ENCODE data around the gene AUTS2.

DNA sequence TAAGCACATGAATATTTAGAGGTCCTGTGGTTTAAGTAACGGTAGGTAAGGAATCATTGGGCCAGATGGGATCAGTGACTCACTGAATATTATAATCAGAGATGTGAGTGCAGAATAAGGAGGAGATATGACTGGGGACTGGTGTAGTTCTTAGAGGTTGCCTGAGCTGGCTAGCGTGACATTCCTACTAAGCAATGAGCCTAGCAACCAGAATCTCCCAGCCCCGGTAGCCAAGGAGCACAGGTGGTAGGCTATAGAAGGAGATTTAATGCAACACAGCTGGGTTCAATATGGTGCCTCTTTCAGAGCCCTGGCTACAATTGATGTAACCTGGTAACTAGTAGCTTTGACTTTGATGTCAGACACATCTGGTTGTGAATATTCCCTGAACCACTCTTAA, 641.6 kb downstream of the AUTS2 start:
- TF ChIP-seq, protein P1, sequence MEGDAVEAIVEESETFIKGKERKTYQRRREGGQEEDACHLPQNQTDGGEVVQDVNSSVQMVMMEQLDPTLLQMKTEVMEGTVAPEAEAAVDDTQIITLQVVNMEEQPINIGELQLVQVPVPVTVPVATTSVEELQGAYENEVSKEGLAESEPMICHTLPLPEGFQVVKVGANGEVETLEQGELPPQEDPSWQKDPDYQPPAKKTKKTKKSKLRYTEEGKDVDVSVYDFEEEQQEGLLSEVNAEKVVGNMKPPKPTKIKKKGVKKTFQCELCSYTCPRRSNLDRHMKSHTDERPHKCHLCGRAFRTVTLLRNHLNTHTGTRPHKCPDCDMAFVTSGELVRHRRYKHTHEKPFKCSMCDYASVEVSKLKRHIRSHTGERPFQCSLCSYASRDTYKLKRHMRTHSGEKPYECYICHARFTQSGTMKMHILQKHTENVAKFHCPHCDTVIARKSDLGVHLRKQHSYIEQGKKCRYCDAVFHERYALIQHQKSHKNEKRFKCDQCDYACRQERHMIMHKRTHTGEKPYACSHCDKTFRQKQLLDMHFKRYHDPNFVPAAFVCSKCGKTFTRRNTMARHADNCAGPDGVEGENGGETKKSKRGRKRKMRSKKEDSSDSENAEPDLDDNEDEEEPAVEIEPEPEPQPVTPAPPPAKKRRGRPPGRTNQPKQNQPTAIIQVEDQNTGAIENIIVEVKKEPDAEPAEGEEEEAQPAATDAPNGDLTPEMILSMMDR (conservative IDR thresholded peaks at IDR 0.05 in 1 of 2, IDR thresholded peaks at IDR 0.05 in 1 of 2; ENCODE audit: low read depth in 1 of 2, low read length in 2 of 2): no peak
- TF ChIP-seq EZH2 (IDR thresholded peaks at IDR 0.05; ENCODE audit: low read length, missing control alignments): no peak
